HL-60 (cell line): ENCODE data around the gene BAG3.

Experiments
- DNase-seq, 2 experiments: peaks; one replicate each; pipeline ENCODE4 v3.0.0-alpha.2; 2010 to 2020; ENCODE audit warnings: low read depth in 1 of 2, low spot score in 1 of 2
- H3K27ac ChIP-seq: fragments of 250-450 bp; sonication (Bioruptor Pico); replicated peaks from 2 replicates; pipeline ENCODE4 v1.5.1; 2020; ENCODE audit warnings: mild to moderate bottlenecking, moderate library complexity
- H3K27me3 ChIP-seq: fragments of 250-450 bp; sonication (Bioruptor Pico); 2 replicates; pipeline ENCODE4 v1.5.1; 2021; ENCODE audit warnings: mild to moderate bottlenecking, moderate library complexity; ENCODE audit not compliant: insufficient read depth, poor library complexity, severe bottlenecking
- H3K4me3 ChIP-seq: replicated peaks from 2 replicates; pipeline ENCODE4 v1.5.1; 2011; ENCODE audit warnings: mild to moderate bottlenecking, control low read depth, low read length; ENCODE audit not compliant: insufficient read depth
- GABPA ChIP-seq: IDR thresholded peaks from 2 replicates; pipeline ENCODE4 v1.6.1; 2012; ENCODE audit warnings: low read depth
- POLR2AphosphoS5 ChIP-seq: IDR thresholded peaks from 2 replicates; pipeline ENCODE4 v1.6.1; 2012; ENCODE audit warnings: low read depth
- SPI1 ChIP-seq: IDR thresholded peaks from 2 replicates; pipeline ENCODE4 v1.6.1; 2012; ENCODE audit warnings: low read depth, mild to moderate bottlenecking, borderline replicate concordance
- TF ChIP-seq, protein P1 (sequence below): IDR thresholded peaks from 2 replicates; pipeline ENCODE4 v1.6.1; 2012; ENCODE audit warnings: low read depth; ENCODE audit not compliant: insufficient replicate concordance
- TF ChIP-seq, protein P2 (sequence below): IDR thresholded peaks from one replicate; pipeline ENCODE4 v1.5.1; 2011; ENCODE audit warnings: low read length, control low read depth, inconsistent platforms; ENCODE audit not compliant: insufficient read depth

BAG3 gene

DNA sequence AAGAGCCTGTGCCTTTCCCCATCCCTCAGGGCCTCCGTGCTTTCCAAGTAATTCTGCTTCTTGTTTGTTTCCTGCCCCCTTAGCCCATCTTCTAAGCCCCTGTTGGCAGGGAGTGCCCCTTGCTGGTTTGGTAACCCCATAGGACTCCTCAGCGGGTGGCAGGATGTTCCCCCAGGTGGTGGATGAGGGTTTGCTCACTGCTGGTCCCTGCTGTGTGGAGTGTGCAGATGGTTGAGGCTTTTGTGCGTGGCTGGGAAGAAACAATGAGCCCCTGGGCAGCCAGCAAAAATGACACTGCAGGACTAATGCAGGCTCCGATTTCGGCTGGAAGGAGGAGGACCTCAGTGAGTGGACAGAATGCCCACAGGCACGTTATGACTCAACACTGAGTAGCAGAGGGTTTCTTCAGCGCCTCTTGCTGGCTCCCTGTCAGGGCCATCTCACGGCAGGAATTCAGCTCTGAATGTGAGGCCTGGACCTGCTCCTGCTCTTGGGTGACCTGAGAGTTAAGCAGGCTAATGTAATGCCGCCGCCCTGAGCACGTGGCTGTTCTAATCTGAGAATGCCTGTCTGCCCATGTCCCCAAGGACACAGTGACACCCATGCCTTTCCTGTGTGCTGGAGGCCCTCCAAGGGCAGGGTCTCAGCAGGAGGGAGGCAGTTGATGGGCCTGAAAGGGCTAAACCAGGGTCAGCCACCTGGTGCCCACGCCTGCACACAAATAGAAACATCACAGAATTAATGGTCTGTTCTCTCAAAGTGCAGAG lies 16.6 kb downstream of the BAG3 start:
- Histone ChIP-seq H3K4me3 (no peak overlapping the region), H3K27ac (no peak overlapping the region)

DNA sequence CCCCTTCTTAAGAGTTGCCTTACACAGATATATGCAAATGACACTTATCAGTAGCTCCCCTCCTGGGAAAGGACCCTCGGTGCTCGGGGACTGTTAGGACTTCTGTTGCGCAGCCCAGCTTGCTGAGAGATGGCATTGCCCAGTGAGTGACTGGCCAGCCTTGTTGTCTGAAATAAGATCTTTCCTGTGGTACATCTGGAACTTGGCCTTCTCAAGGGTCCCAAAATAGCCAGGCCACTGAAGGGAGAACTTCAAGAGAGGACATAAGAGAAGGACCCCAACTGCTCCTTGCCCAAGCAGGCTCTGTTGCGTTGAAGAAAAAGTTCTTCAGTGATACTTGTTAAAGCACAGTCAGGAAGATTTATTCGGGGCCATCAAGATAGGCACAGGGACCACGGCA lies 17.3 kb downstream of the BAG3 start:
- no peak for DNase-seq
- Histone ChIP-seq H3K27ac (no peak overlapping the region), H3K4me3 (no peak overlapping the region), H3K27me3 (no peaks in the 10 kb centered on the region)
- TF ChIP-seq, protein P1, sequence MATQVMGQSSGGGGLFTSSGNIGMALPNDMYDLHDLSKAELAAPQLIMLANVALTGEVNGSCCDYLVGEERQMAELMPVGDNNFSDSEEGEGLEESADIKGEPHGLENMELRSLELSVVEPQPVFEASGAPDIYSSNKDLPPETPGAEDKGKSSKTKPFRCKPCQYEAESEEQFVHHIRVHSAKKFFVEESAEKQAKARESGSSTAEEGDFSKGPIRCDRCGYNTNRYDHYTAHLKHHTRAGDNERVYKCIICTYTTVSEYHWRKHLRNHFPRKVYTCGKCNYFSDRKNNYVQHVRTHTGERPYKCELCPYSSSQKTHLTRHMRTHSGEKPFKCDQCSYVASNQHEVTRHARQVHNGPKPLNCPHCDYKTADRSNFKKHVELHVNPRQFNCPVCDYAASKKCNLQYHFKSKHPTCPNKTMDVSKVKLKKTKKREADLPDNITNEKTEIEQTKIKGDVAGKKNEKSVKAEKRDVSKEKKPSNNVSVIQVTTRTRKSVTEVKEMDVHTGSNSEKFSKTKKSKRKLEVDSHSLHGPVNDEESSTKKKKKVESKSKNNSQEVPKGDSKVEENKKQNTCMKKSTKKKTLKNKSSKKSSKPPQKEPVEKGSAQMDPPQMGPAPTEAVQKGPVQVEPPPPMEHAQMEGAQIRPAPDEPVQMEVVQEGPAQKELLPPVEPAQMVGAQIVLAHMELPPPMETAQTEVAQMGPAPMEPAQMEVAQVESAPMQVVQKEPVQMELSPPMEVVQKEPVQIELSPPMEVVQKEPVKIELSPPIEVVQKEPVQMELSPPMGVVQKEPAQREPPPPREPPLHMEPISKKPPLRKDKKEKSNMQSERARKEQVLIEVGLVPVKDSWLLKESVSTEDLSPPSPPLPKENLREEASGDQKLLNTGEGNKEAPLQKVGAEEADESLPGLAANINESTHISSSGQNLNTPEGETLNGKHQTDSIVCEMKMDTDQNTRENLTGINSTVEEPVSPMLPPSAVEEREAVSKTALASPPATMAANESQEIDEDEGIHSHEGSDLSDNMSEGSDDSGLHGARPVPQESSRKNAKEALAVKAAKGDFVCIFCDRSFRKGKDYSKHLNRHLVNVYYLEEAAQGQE, result no peak
- no peak for TF ChIP-seq SPI1
- TF ChIP-seq, protein P2, sequence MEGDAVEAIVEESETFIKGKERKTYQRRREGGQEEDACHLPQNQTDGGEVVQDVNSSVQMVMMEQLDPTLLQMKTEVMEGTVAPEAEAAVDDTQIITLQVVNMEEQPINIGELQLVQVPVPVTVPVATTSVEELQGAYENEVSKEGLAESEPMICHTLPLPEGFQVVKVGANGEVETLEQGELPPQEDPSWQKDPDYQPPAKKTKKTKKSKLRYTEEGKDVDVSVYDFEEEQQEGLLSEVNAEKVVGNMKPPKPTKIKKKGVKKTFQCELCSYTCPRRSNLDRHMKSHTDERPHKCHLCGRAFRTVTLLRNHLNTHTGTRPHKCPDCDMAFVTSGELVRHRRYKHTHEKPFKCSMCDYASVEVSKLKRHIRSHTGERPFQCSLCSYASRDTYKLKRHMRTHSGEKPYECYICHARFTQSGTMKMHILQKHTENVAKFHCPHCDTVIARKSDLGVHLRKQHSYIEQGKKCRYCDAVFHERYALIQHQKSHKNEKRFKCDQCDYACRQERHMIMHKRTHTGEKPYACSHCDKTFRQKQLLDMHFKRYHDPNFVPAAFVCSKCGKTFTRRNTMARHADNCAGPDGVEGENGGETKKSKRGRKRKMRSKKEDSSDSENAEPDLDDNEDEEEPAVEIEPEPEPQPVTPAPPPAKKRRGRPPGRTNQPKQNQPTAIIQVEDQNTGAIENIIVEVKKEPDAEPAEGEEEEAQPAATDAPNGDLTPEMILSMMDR, result no peak
- no peak for TF ChIP-seq GABPA
- TF ChIP-seq POLR2AphosphoS5, result no peak

More for the DNA sequence above, 16.6 kb downstream of the BAG3 start:
- TF ChIP-seq, protein P1, result no peak
- no peak for DNase-seq
- H3K27me3 ChIP-seq, result no peaks in the 10 kb centered on the region

DNA sequence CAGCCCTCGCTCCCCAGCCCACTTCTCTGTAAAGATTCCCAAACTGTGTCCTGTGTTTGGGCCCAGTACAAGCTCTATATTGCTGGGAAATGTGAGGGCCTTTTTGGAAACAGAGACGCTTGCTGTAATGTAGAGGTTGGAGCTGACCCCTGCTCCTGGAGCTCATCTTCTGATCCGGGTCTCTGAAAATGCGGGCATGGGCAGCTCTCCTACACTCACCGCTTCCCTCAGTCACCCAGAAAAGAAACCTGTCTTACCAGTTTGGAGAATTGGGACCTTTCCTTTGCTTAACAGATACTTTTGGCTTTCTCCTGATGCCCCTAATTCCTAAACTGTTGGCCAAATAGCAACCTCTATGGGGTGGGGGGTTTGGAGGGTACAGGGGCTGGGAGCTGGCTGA lies 18.2 kb downstream of the BAG3 start:
- no peak for DNase-seq
- no peak overlapping the region for H3K27ac ChIP-seq
- TF ChIP-seq GABPA, result no peak
- TF ChIP-seq POLR2AphosphoS5, result no peak
- TF ChIP-seq, protein P2, result no peak
- no peak for TF ChIP-seq SPI1
- TF ChIP-seq, protein P1, result no peak
- H3K4me3 ChIP-seq, result no peak overlapping the region
- H3K27me3 ChIP-seq, result no peaks in the 10 kb centered on the region
